DMS153 treated with DMSO at 0.1 percent for 48 hours (cell line): ENCODE measurements around the gene JPH2.
"Not testable (repeated sequence)": the region's sequence is repeated elsewhere in the genome, so short reads cannot be mapped to it uniquely, and the experiment has no call there.

Experiments used
- DNase-seq: peaks from one replicate; lab custom pipeline; 2025; ENCODE audit not compliant: unreplicated experiment; lab: John Stamatoyannopoulos, UW

The JPH2 gene

GRCh38 chr20:44159711-44160110 is 27.3 kb downstream of the JPH2 start:
- DNase-seq: no peak

- no peak for DNase-seq
Observed at GRCh38 chr20:44159125-44159524, 27.9 kb downstream of the JPH2 start.

- DNase-seq: no peak
Observed at GRCh38 chr20:44157061-44157460, 29.9 kb downstream of the JPH2 start.

- no peak for DNase-seq
Observed at GRCh38 chr20:44154521-44155001, 32.4 kb downstream of the JPH2 start.

- no peak for DNase-seq
Observed at GRCh38 chr20:44153636-44154043, 33.3 kb downstream of the JPH2 start.

GRCh38 chr20:44151621-44152416 is 35.2 kb downstream of the JPH2 start:
- DNase-seq: no peak

- DNase-seq: no peak
Observed at GRCh38 chr20:44146272-44146671, 40.7 kb downstream of the JPH2 start.

GRCh38 chr20:44145131-44145775 is 41.7 kb downstream of the JPH2 start:
- DNase-seq: no peak

GRCh38 chr20:44143936-44144335 is 43.1 kb downstream of the JPH2 start:
- no peak for DNase-seq

GRCh38 chr20:44142413-44142812 is 44.6 kb downstream of the JPH2 start:
- DNase-seq: no peak

- DNase-seq: no peak
Observed at GRCh38 chr20:44141873-44142272, 45.1 kb downstream of the JPH2 start.

GRCh38 chr20:44138867-44139266 is 48.1 kb downstream of the JPH2 start:
- no peak for DNase-seq

GRCh38 chr20:44137266-44137801 is 49.7 kb downstream of the JPH2 start:
- no peak for DNase-seq

GRCh38 chr20:44136579-44137265 is 50.3 kb downstream of the JPH2 start:
- no peak for DNase-seq

- no peak for DNase-seq
Observed at GRCh38 chr20:44135417-44136204, 51.4 kb downstream of the JPH2 start.

GRCh38 chr20:44135012-44135412 is 52.0 kb downstream of the JPH2 start:
- DNase-seq: no peak

- no peak for DNase-seq
Observed at GRCh38 chr20:44133424-44133823, 53.6 kb downstream of the JPH2 start.

- DNase-seq: no peak
Observed at GRCh38 chr20:44131704-44132103, 55.3 kb downstream of the JPH2 start.

GRCh38 chr20:44129911-44130718 is 56.9 kb downstream of the JPH2 start:
- no peak for DNase-seq

- not testable (repeated sequence) for DNase-seq
Observed at GRCh38 chr20:44129300-44129699, 57.7 kb downstream of the JPH2 start.
